NT2/D1 (cell line): ENCODE measurements around the gene CCDC150.
"Not testable (repeated sequence)": the region's sequence is repeated elsewhere in the genome, so short reads cannot be mapped to it uniquely, and the experiment has no call there.

ENCODE experiments used
- DNase-seq: peaks from one replicate; pipeline ENCODE4 v3.0.0-alpha.2; 2011; ENCODE audit warnings: low read depth, low spot score
- H3K27me3 ChIP-seq: 2 replicates; pipeline ENCODE4 v1.6.0; 2011; ENCODE audit warnings: mild to moderate bottlenecking; ENCODE audit not compliant: insufficient read length, insufficient read depth
- H3K36me3 ChIP-seq: 2 replicates; pipeline ENCODE4 v1.6.1; 2011; ENCODE audit warnings: mild to moderate bottlenecking, low read length, mixed read lengths; ENCODE audit not compliant: insufficient read depth, insufficient read length
- H3K4me1 ChIP-seq: 2 replicates; pipeline ENCODE4 v1.5.1; 2011; ENCODE audit not compliant: insufficient read depth, insufficient read length
- H3K4me3 ChIP-seq: 2 replicates; pipeline ENCODE4 v1.5.1; 2011; ENCODE audit warnings: low read depth; ENCODE audit not compliant: insufficient read length
- H3K9ac ChIP-seq: 2 replicates; pipeline ENCODE4 v1.6.0; 2011; ENCODE audit warnings: low read depth; ENCODE audit not compliant: insufficient read length
- H3K9me3 ChIP-seq: 2 replicates; pipeline ENCODE4 v1.5.1; 2011; ENCODE audit warnings: mild to moderate bottlenecking, low read length; ENCODE audit not compliant: insufficient read depth
- SUZ12 ChIP-seq: IDR thresholded peaks from 2 replicates; pipeline ENCODE4 v1.6.1; 2011; ENCODE audit not compliant: insufficient read length, insufficient read depth; ENCODE audit errors: extremely low read depth
- YY1 ChIP-seq: IDR thresholded peaks from 2 replicates; pipeline ENCODE4 v1.6.1; 2011; ENCODE audit not compliant: insufficient read length, insufficient read depth
- ZNF274 ChIP-seq: IDR thresholded peaks from 2 replicates; pipeline ENCODE4 v1.6.1; 2011; ENCODE audit warnings: mild to moderate bottlenecking, low read depth, low read length

Gene CCDC150

GRCh38 chr2:196607073-196607472 lies 32.4 kb upstream of the CCDC150 start:
- H3K9me3 ChIP-seq = no peaks in the 10 kb centered on the region
- no peaks in the 10 kb centered on the region for H3K36me3 ChIP-seq
- no peak for DNase-seq
- TF ChIP-seq SUZ12 (no peak), YY1 (no peak), ZNF274 (no peak)
- no peak overlapping the region for H3K4me3 ChIP-seq
- H3K9ac ChIP-seq = no peak overlapping the region
- no peaks in the 10 kb centered on the region for H3K27me3 ChIP-seq
- H3K4me1 ChIP-seq = no peaks in the 10 kb centered on the region

GRCh38 chr2:196607896-196608295 lies 31.6 kb upstream of the CCDC150 start:
- not testable (repeated sequence) for H3K4me1 ChIP-seq, H3K4me3 ChIP-seq, H3K9ac ChIP-seq, DNase-seq, H3K27me3 ChIP-seq, H3K36me3 ChIP-seq, H3K9me3 ChIP-seq

GRCh38 chr2:196609806-196610205 lies 29.7 kb upstream of the CCDC150 start:
- no peaks in the 10 kb centered on the region for H3K27me3 ChIP-seq
- H3K9ac ChIP-seq = no peak overlapping the region
- no peaks in the 10 kb centered on the region for H3K9me3 ChIP-seq
- no peaks in the 10 kb centered on the region for H3K36me3 ChIP-seq
- no peak overlapping the region for H3K4me3 ChIP-seq
- TF ChIP-seq YY1 (no peak), ZNF274 (no peak), SUZ12 (no peak)
- DNase-seq = no peak
- H3K4me1 ChIP-seq = no peaks in the 10 kb centered on the region

- no peaks in the 10 kb centered on the region for H3K36me3 ChIP-seq
- no peaks in the 10 kb centered on the region for H3K9me3 ChIP-seq
- TF ChIP-seq ZNF274 (no peak), YY1 (no peak), SUZ12 (no peak)
- H3K27me3 ChIP-seq = no peaks in the 10 kb centered on the region
- no peaks in the 10 kb centered on the region for H3K4me1 ChIP-seq
- no peak for DNase-seq
- no peak overlapping the region for H3K4me3 ChIP-seq
- H3K9ac ChIP-seq = no peak overlapping the region
Observed at GRCh38 chr2:196610796-196611195, 28.7 kb upstream of the CCDC150 start.

- H3K9ac ChIP-seq = no peak overlapping the region
- H3K36me3 ChIP-seq = no peaks in the 10 kb centered on the region
- H3K27me3 ChIP-seq = no peaks in the 10 kb centered on the region
- H3K9me3 ChIP-seq = no peaks in the 10 kb centered on the region
- no peak overlapping the region for H3K4me3 ChIP-seq
- H3K4me1 ChIP-seq = no peaks in the 10 kb centered on the region
- TF ChIP-seq SUZ12 = no peak
- TF ChIP-seq ZNF274 = no peak
- no peak for TF ChIP-seq YY1
- DNase-seq = no peak
Observed at GRCh38 chr2:196613302-196613701, 26.2 kb upstream of the CCDC150 start.

GRCh38 chr2:196617430-196617829 lies 22.1 kb upstream of the CCDC150 start:
- Histone ChIP-seq H3K4me3 (no peak overlapping the region), H3K9ac (no peak overlapping the region), H3K4me1 (no peaks in the 10 kb centered on the region), H3K27me3 (no peaks in the 10 kb centered on the region), H3K36me3 (no peaks in the 10 kb centered on the region), H3K9me3 (no peaks in the 10 kb centered on the region)
- no peak for DNase-seq
- TF ChIP-seq SUZ12 (no peak), YY1 (no peak), ZNF274 (no peak)

GRCh38 chr2:196618661-196619060 lies 20.9 kb upstream of the CCDC150 start:
- H3K27me3 ChIP-seq = no peaks in the 10 kb centered on the region
- DNase-seq = no peak
- H3K9me3 ChIP-seq = no peaks in the 10 kb centered on the region
- no peaks in the 10 kb centered on the region for H3K4me1 ChIP-seq
- no peak for TF ChIP-seq ZNF274
- no peak for TF ChIP-seq SUZ12
- no peak for TF ChIP-seq YY1
- no peak overlapping the region for H3K9ac ChIP-seq
- no peak overlapping the region for H3K4me3 ChIP-seq
- no peaks in the 10 kb centered on the region for H3K36me3 ChIP-seq

- H3K4me1 ChIP-seq = no peaks in the 10 kb centered on the region
- TF ChIP-seq YY1 (no peak), ZNF274 (no peak), SUZ12 (no peak)
Observed at GRCh38 chr2:196630531-196630930, 9.0 kb upstream of the CCDC150 start.

More at GRCh38 chr2:196630531-196630930, 9.0 kb upstream of the CCDC150 start:
- Histone ChIP-seq H3K4me3 (no peak overlapping the region), H3K27me3 (no peaks in the 10 kb centered on the region), H3K9me3 (no peaks in the 10 kb centered on the region), H3K36me3 (no peaks in the 10 kb centered on the region), H3K9ac (no peak overlapping the region)
- DNase-seq = no peak
